PC-3 (cell line): ENCODE data around the gene LFNG. TPM values are rescaled to one million over a fixed set of nuclear protein-coding genes. Genes with fewer than 3 reads are reported as not detected.

Source experiments
- ATAC-seq: fragments of 200-7000 bp; cut with Tn5 transposase; 2 replicates; pipeline ENCODE4 v1.9.1; 2020; ENCODE audit warnings: mild to moderate bottlenecking, moderate library complexity
- BruUV-seq: library from RNA; stranded (reverse); fragments of 400-500 nt; replicated peaks from 2 replicates; lab custom pipeline; 2021; lab: Mats Ljungman, UMichigan
- CTCF ChIA-PET: fragments of 300-600 bp; sonication (Branson Sonifier 250); formaldehyde crosslinking; loops from one replicate; lab custom pipeline; 2022; ENCODE audit warnings: antibody characterized with exemption; lab: Charles Lee
- POLR2A ChIA-PET: fragments of 300-600 bp; sonication (Branson Sonifier 250); formaldehyde crosslinking; loops from one replicate; lab custom pipeline; 2022; ENCODE audit warnings: antibody characterized with exemption; ENCODE audit not compliant: unreplicated experiment; lab: Charles Lee
- DNase-seq: peaks from one replicate; pipeline ENCODE4 v3.0.0-alpha.2; 2015
- H2AFZ ChIP-seq: fragments of 300-600 bp; sonication (generic); 2 replicates; pipeline ENCODE4 v1.6.0; 2016; ENCODE audit warnings: antibody characterized with exemption, low read length
- H3F3A ChIP-seq: fragments of 300-600 bp; sonication (generic); one replicate; pipeline ENCODE4 v1.6.0; 2017; ENCODE audit warnings: antibody characterized with exemption, low read length, control low read depth, mild to moderate bottlenecking; ENCODE audit not compliant: unreplicated experiment
- H3K27ac ChIP-seq: fragments of 300-600 bp; sonication (generic); 2 replicates; pipeline ENCODE4 v1.5.1; 2016; ENCODE audit warnings: mild to moderate bottlenecking, low read length
- H3K27me3 ChIP-seq: fragments of 300-600 bp; sonication (generic); 2 replicates; pipeline ENCODE4 v1.6.1; 2016; ENCODE audit warnings: low read length, mixed read lengths
- H3K36me3 ChIP-seq: fragments of 300-600 bp; sonication (generic); 2 replicates; pipeline ENCODE4 v1.6.1; 2016; ENCODE audit warnings: low read depth, mixed run types, low read length, mixed read lengths
- H3K4me1 ChIP-seq: fragments of 300-600 bp; sonication (generic); 2 replicates; pipeline ENCODE4 v1.5.1; 2016; ENCODE audit warnings: low read length; ENCODE audit not compliant: insufficient read depth
- H3K4me2 ChIP-seq: fragments of 300-600 bp; sonication (generic); 2 replicates; pipeline ENCODE4 v1.6.0; 2016; ENCODE audit warnings: low read length
- H3K4me3 ChIP-seq: fragments of 300-600 bp; sonication (generic); 2 replicates; pipeline ENCODE4 v1.5.1; 2016; ENCODE audit warnings: mild to moderate bottlenecking, low read length, mixed read lengths
- H3K79me2 ChIP-seq: fragments of 300-600 bp; sonication (generic); 2 replicates; pipeline ENCODE4 v1.6.1; 2017; ENCODE audit warnings: low read length, mixed read lengths
- H3K9ac ChIP-seq: fragments of 300-600 bp; sonication (generic); 2 replicates; pipeline ENCODE4 v1.6.0; 2016; ENCODE audit warnings: mild to moderate bottlenecking, low read length
- H3K9me2 ChIP-seq: fragments of 300-600 bp; sonication (generic); replicated peaks from 2 replicates; pipeline ENCODE4 v1.6.1; 2016; ENCODE audit warnings: mixed run types, low read length, mixed read lengths
- H3K9me3 ChIP-seq: fragments of 300-600 bp; sonication (generic); 2 replicates; pipeline ENCODE4 v1.6.1; 2016; ENCODE audit warnings: low read length, mixed read lengths
- H4K20me1 ChIP-seq: fragments of 300-600 bp; sonication (generic); 2 replicates; pipeline ENCODE4 v1.6.1; 2016; ENCODE audit warnings: low read length, mixed read lengths
- CTCF ChIP-seq: fragments of 300-600 bp; sonication (generic); conservative IDR thresholded peaks from 2 replicates; pipeline ENCODE4 v1.5.1; 2017; ENCODE audit warnings: antibody characterized with exemption, low read depth, mild to moderate bottlenecking, low read length
- EZH2 ChIP-seq: fragments of 300-600 bp; sonication (generic); IDR thresholded peaks from one replicate; pipeline ENCODE4 v1.6.1; 2017; ENCODE audit warnings: antibody characterized with exemption, mild to moderate bottlenecking, low read length; ENCODE audit not compliant: unreplicated experiment
- EZH2phosphoT487 ChIP-seq: fragments of 300-600 bp; sonication (generic); IDR thresholded peaks from 2 replicates; pipeline ENCODE4 v1.6.1; 2018; ENCODE audit warnings: mild to moderate bottlenecking, antibody characterized with exemption, low read length, borderline replicate concordance
- intact Hi-C: fragments of 100-400 bp; cut with micrococcal nuclease; formaldehyde crosslinking; loops from 2 replicates; pipeline ENCODE4 v1.9.0; 2023
- total RNA-seq: library from RNA; depleted of rRNA; stranded (reverse); fragments of >200 nt; gene quantifications from 2 replicates; pipeline ENCODE4 v1.2.3, GENCODE V29; 2014

Gene LFNG
- total RNA-seq, 1 experiment from 2014 or later = 7.7 TPM

DNA sequence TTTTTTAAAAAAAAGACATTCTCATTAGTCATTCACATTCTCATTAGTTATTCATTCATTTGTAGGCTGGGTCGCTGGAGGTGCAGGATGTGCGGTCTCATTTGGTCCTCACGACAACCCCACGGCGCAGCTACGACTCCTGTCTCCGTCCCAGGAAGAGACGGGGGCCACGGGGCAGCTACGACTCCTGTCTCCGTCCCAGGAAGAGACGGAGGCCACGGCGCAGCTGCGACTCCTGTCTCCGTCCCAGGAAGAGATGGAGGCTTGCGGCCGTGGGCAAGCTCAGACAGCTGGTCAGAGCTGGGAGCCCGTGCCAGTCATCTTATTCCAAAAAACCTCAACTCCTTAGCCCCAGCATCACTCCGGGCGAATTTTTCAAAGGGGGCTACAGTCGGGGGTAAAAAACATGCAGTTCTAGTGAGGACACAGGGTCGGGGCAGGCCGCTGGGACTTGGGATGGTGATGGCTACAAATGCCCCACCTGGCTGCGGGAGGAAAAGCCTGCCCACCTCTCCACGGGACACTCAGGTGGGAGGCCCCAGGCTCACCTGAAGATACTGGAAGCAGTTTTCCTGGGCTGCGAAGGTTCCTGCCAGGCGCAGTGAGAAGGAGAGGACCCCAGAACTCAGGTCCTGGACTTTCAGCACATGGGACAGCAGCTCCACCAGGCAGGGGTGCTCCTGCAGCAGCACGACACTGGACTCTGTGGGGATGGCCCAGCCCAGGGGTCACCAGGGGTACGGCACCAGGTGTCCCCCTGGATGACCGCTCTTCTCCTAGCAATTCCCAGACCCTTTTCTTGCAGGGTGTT is 27.4 kb downstream of the LFNG start:
- Histone ChIP-seq H3F3A (no peaks in the 10 kb centered on the region), H2AFZ (no peak overlapping the region), H3K36me3 (peaks cover 11% of the 10 kb centered on the region; the same call in 1 of the 2 replicates), H3K4me2 (no peak overlapping the region), H3K27me3 (no peaks in the 10 kb centered on the region), H3K4me1 (no peaks in the 10 kb centered on the region), H3K9me3 (no peaks in the 10 kb centered on the region), H3K27ac (no peak overlapping the region), H3K79me2 (peaks cover 6% of the 10 kb centered on the region; the same call in 1 of the 2 replicates), H4K20me1 (no peaks in the 10 kb centered on the region), H3K4me3 (no peak overlapping the region), H3K9ac (no peak overlapping the region), H3K9me2 (no peaks in the 10 kb centered on the region)
- ChIA-PET POLR2A (no interaction called here), CTCF (no interaction called here)
- DNase-seq (no peak), ATAC-seq (no peak)
- intact Hi-C loops = no loop called here
- TF ChIP-seq CTCF (no peak), EZH2phosphoT487 (no peak), EZH2 (no peak)
- no TSS peak for BruUV-seq

GRCh38 chr7:2551418-2551817 is 31.8 kb downstream of the LFNG start:
- Histone ChIP-seq H3K4me1 (peaks cover 17% of the 10 kb centered on the region), H4K20me1 (no peaks in the 10 kb centered on the region), H3K79me2 (peaks cover 30% of the 10 kb centered on the region), H2AFZ (no peak overlapping the region), H3K4me3 (no peak overlapping the region), H3K9me2 (no peaks in the 10 kb centered on the region), H3K27ac (no peak overlapping the region), H3K36me3 (peaks cover 14% of the 10 kb centered on the region; the same call in 1 of the 2 replicates), H3K27me3 (no peaks in the 10 kb centered on the region), H3F3A (no peaks in the 10 kb centered on the region), H3K4me2 (no peak overlapping the region), H3K9me3 (no peaks in the 10 kb centered on the region), H3K9ac (no peak overlapping the region)
- TF ChIP-seq EZH2 (no peak), EZH2phosphoT487 (no peak), CTCF (no peak)
- DNase-seq = no peak
- intact Hi-C loops = no loop called here
- BruUV-seq = no TSS peak
- ChIA-PET POLR2A (interaction anchor here (0.6 kb wide), 1 partner anchor 74 kb away, joined by 3 read pairs; no protein-coding TSS in a partner anchor), CTCF (no interaction called here)
- ATAC-seq = no peak

- Histone ChIP-seq H3K79me2 (peaks cover 30% of the 10 kb centered on the region), H3K9me2 (no peaks in the 10 kb centered on the region), H3F3A (no peaks in the 10 kb centered on the region), H3K9ac (no peak overlapping the region), H3K36me3 (peaks cover 14% of the 10 kb centered on the region; the same call in 1 of the 2 replicates), H3K9me3 (no peaks in the 10 kb centered on the region), H3K27me3 (no peaks in the 10 kb centered on the region), H3K4me1 (peaks cover 17% of the 10 kb centered on the region), H3K4me3 (peak overlapping the region; percentile 86; the same call in 1 of the 2 replicates), H2AFZ (no peak overlapping the region), H4K20me1 (no peaks in the 10 kb centered on the region), H3K27ac (no peak overlapping the region), H3K4me2 (peak overlapping the region; percentile 93)
- DNase-seq (no peak), ATAC-seq (no peak)
- POLR2A ChIA-PET = no interaction called here
- CTCF ChIA-PET = interaction anchor here (0.6 to 0.7 kb wide), 2 partner anchors 29 to 128 kb away, joined by 3 to 6 read pairs; no protein-coding TSS in a partner anchor
- TF ChIP-seq EZH2phosphoT487 (no peak), CTCF (no peak), EZH2 (no peak)
- intact Hi-C loops = no loop called here
- no TSS peak for BruUV-seq
Observed at GRCh38 chr7:2553108-2553507, 33.5 kb downstream of the LFNG start.
